CD14-positive monocyte (primary cell): ENCODE results near the gene NPAS3. TPM values are rescaled to one million over a fixed set of nuclear protein-coding genes. Genes with fewer than 3 reads are reported as not detected.

Source experiments
- DNase-seq, 3 donors: peaks; one replicate each; pipeline ENCODE4 v3.0.0-alpha.2; 2011 to 2022
- H2AFZ ChIP-seq: 2 replicates; pipeline ENCODE4 v1.6.0; 2012; ENCODE audit warnings: mild to moderate bottlenecking, low read depth, low read length, inconsistent platforms; ENCODE audit not compliant: insufficient read depth, poor library complexity, severe bottlenecking
- H3K27ac ChIP-seq, 2 donors: 1 replicate in 1 of 2; 2 replicates in 1 of 2; pipeline ENCODE4 v1.5.1; 2012 to 2013; ENCODE audit warnings: low read length in 2 of 2, control low read depth in 1 of 2, inconsistent platforms in 1 of 2, low read depth in 1 of 2, mild to moderate bottlenecking in 1 of 2
- H3K27me3 ChIP-seq, 2 donors: one replicate each; pipeline versions ENCODE4 v1.6.0 to v1.6.1; 2011 to 2013; ENCODE audit warnings: low read length in 2 of 2; ENCODE audit not compliant: control insufficient read depth in 2 of 2, insufficient read depth in 2 of 2
- H3K36me3 ChIP-seq, 2 donors: replicated peaks in 1 of 2; 1 replicate in 1 of 2; 2 replicates in 1 of 2; pipeline versions ENCODE4 v1.5.1 to v1.6.1; 2012 to 2013; ENCODE audit warnings: low read length in 2 of 2, control low read depth in 1 of 2, inconsistent platforms in 1 of 2, mild to moderate bottlenecking in 1 of 2; ENCODE audit not compliant: insufficient read depth in 2 of 2, control insufficient read depth in 1 of 2
- H3K4me1 ChIP-seq, 2 donors: 1 replicate in 1 of 2; 2 replicates in 1 of 2; pipeline versions ENCODE4 v1.5.1 to v1.6.1; 2012 to 2013; ENCODE audit warnings: low read length in 2 of 2, control low read depth in 1 of 2, inconsistent platforms in 1 of 2, mild to moderate bottlenecking in 1 of 2, moderate library complexity in 1 of 2; ENCODE audit not compliant: insufficient read depth in 2 of 2, control insufficient read depth in 1 of 2
- H3K4me2 ChIP-seq: replicated peaks from 2 replicates; pipeline ENCODE3; 2012; ENCODE audit warnings: low read length, moderate library complexity, mild to moderate bottlenecking; ENCODE audit not compliant: poor library complexity, severe bottlenecking; ENCODE audit errors: extremely low read depth
- H3K4me3 ChIP-seq, 3 experiments: fragments of 200-600 bp in 1 of 3; sonication (generic) in 1 of 3; replicated peaks in 1 of 3; 1 replicate in 2 of 3; 2 replicates in 1 of 3; pipeline ENCODE4 v1.5.1; 2011 to 2013; ENCODE audit warnings: low read length in 3 of 3, mild to moderate bottlenecking in 3 of 3, control low read depth in 2 of 3, low read depth in 2 of 3, inconsistent platforms in 1 of 3, moderate library complexity in 1 of 3
- H3K79me2 ChIP-seq: 2 replicates; pipeline ENCODE4 v1.6.0; 2012; ENCODE audit warnings: mild to moderate bottlenecking, control low read depth, inconsistent platforms, low read length, moderate library complexity; ENCODE audit not compliant: insufficient read depth
- H3K9ac ChIP-seq: 2 replicates; pipeline ENCODE4 v1.6.0; 2017; ENCODE audit warnings: low read length, mild to moderate bottlenecking; ENCODE audit not compliant: insufficient read depth, poor library complexity, severe bottlenecking
- H3K9me3 ChIP-seq, 2 donors: replicated peaks in 1 of 2; 1 replicate in 1 of 2; 2 replicates in 1 of 2; pipeline versions ENCODE4 v1.5.1 to v1.6.1; 2012 to 2013; ENCODE audit warnings: low read length in 2 of 2, control low read depth in 1 of 2; ENCODE audit not compliant: control insufficient read depth in 1 of 2, insufficient read depth in 1 of 2
- H4K20me1 ChIP-seq: 2 replicates; pipeline ENCODE4 v1.6.0; 2012; ENCODE audit warnings: mild to moderate bottlenecking, low read length, control low read depth, moderate library complexity; ENCODE audit not compliant: insufficient read depth
- H3K27ac Mint-ChIP-seq, 7 donors: one replicate each; pipeline ENCODE4 v1.8.0; 2020; ENCODE audit warnings: mild to moderate bottlenecking in 7 of 7, mixed read lengths in 7 of 7, moderate library complexity in 6 of 7, inconsistent platforms in 2 of 7
- H3K27me3 Mint-ChIP-seq, 3 donors: one replicate each; pipeline ENCODE4 v1.8.0; 2021 to 2022; ENCODE audit warnings: low read depth in 3 of 3, mild to moderate bottlenecking in 3 of 3, mixed read lengths in 3 of 3, moderate library complexity in 3 of 3, inconsistent platforms in 1 of 3
- H3K36me3 Mint-ChIP-seq, 2 donors: one replicate each; pipeline ENCODE4 v1.8.0; 2020; ENCODE audit warnings: mixed read lengths in 2 of 2, inconsistent platforms in 1 of 2, mild to moderate bottlenecking in 1 of 2
- H3K4me1 Mint-ChIP-seq: one replicate; pipeline ENCODE4 v1.8.0; 2020; ENCODE audit warnings: mild to moderate bottlenecking, mixed read lengths
- H3K4me3 Mint-ChIP-seq, 2 donors: one replicate each; pipeline ENCODE4 v1.8.0; 2020; ENCODE audit warnings: mild to moderate bottlenecking in 2 of 2, mixed read lengths in 2 of 2, moderate library complexity in 1 of 2
- H3K9me3 Mint-ChIP-seq, 7 donors: one replicate each; pipeline ENCODE4 v1.8.0; 2020 to 2022; ENCODE audit warnings: mixed read lengths in 7 of 7, mild to moderate bottlenecking in 6 of 7, moderate library complexity in 6 of 7, inconsistent platforms in 2 of 7
- whole genome bisulfite sequencing: methylation state at CpG from one replicate; pipeline ENCODE4 v1.1.5; 2013; ENCODE audit warnings: missing lambda C conversion rate; ENCODE audit not compliant: insufficient coverage; 5-methylcytosine and 5-hydroxymethylcytosine counted together
- intact Hi-C, 2 donors: fragments of 100-400 bp; cut with micrococcal nuclease; formaldehyde crosslinking; loops; one replicate each; pipeline versions ENCODE4 v1.15.0 to v1.15.1; 2023
- polyA plus RNA-seq, 3 donors: library from polyadenylated mRNA; depleted of rRNA in 1 of 3; unstranded in 2 of 3; stranded (reverse) in 1 of 3; fragments of 300-500 nt in 2 of 3; fragments of >200 nt in 1 of 3; fragmentation: Illumina TruSeq in 2 of 3; gene quantifications; 1 replicate in 2 of 3; 2 replicates in 1 of 3; pipeline ENCODE4 v1.2.3, GENCODE V29; 2012 to 2021
- TF ChIP-seq, protein P1 (sequence below): fragments of 200-600 bp; IDR thresholded peaks from one replicate; pipeline ENCODE4 v1.8.0; 2022; ENCODE audit warnings: antibody characterized with exemption, mild to moderate bottlenecking

NPAS3 gene
- polyA plus RNA-seq, 3 donors, result not detected

DNA sequence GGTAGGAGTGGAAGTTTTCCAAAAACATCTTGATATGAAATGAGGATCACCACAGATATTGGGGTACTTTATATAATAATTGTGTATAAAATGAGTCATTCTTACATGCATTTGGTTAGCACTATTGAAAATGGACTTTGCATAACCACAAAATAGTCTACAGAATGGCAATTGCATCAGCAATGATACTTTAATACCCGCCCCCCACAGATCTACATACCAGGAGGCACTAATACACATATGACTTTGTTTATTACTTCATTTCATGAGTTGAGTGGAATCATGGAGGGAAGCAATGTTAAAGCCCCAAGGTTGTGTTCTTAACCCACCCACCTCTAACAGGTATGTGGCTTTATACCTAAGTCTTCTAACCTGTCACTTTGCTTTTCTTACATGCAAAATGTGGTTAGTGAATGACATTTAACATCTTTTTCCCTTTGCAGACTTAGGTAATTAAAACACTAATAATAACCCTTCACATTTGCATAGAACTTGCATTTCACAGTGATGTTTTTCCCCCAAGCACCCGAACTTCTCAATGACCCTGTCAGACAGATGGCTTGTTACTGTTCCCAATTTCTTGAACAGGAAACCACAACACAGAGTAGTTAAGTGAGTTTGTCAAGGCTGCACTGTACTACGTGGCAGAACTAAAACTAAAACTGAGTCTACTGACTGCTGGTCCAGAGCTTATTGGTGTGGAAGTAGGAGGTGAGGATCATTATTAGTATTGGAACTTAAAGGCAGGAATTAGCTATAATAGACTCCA lies 101.9 kb downstream of the NPAS3 start:
- peaks cover 2 to 16% (median 7%) of the 10 kb centered on the region in 7 donors for H3K9me3 Mint-ChIP-seq
- no peak overlapping the region for H3K4me3 Mint-ChIP-seq
- DNase-seq, result no peak
- H3K9me3 ChIP-seq, result peaks cover 4 to 11% of the 10 kb centered on the region in 2 donors
- no peaks in the 10 kb centered on the region for H3K4me1 Mint-ChIP-seq
- no peak overlapping the region for H3K4me2 ChIP-seq
- H3K27ac Mint-ChIP-seq, result no peak overlapping the region
- H3K79me2 ChIP-seq, result no peaks in the 10 kb centered on the region
- H4K20me1 ChIP-seq, result no peaks in the 10 kb centered on the region
- H3K27ac ChIP-seq, result no peak overlapping the region
- H3K36me3 Mint-ChIP-seq, result no peaks in the 10 kb centered on the region
- H3K9ac ChIP-seq, result no peak overlapping the region
- no CpG with 5 or more reads among the region's 3 CpGs for WGBS
- no peak overlapping the region for H2AFZ ChIP-seq
- TF ChIP-seq, protein P1, sequence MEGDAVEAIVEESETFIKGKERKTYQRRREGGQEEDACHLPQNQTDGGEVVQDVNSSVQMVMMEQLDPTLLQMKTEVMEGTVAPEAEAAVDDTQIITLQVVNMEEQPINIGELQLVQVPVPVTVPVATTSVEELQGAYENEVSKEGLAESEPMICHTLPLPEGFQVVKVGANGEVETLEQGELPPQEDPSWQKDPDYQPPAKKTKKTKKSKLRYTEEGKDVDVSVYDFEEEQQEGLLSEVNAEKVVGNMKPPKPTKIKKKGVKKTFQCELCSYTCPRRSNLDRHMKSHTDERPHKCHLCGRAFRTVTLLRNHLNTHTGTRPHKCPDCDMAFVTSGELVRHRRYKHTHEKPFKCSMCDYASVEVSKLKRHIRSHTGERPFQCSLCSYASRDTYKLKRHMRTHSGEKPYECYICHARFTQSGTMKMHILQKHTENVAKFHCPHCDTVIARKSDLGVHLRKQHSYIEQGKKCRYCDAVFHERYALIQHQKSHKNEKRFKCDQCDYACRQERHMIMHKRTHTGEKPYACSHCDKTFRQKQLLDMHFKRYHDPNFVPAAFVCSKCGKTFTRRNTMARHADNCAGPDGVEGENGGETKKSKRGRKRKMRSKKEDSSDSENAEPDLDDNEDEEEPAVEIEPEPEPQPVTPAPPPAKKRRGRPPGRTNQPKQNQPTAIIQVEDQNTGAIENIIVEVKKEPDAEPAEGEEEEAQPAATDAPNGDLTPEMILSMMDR, result no peak
- H3K36me3 ChIP-seq, result no peaks in the 10 kb centered on the region
- H3K4me1 ChIP-seq, result no peaks in the 10 kb centered on the region
- no peak overlapping the region for H3K4me3 ChIP-seq
- H3K27me3 Mint-ChIP-seq, result peaks cover 0 to 2% (median 1%) of the 10 kb centered on the region in 3 donors
- H3K27me3 ChIP-seq, result no peaks in the 10 kb centered on the region
- intact Hi-C loops, result no loop called here

DNA sequence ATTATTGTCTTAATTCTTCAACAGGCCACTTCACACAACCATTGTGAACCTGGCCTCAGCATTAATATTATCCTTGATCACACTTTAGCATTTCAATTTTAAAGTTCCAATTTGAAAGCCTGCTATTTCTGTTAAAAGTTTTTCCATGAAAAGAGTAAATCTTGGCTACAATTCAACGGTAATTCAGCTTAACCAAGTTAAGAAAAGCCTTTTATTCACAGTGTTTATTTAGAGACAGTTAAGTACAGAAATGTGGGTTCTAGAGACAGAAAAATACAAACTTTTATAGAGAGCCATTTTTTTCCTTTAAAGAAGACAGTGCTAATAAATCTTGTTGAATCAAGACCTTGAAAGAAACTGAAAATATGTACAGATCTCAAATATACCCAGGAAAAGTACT lies 103.9 kb downstream of the NPAS3 start:
- Mint-ChIP-seq H3K9me3 (peaks cover 6 to 14% (median 8%) of the 10 kb centered on the region in 7 donors), H3K27ac (no peak overlapping the region), H3K36me3 (no peaks in the 10 kb centered on the region), H3K4me1 (no peaks in the 10 kb centered on the region), H3K27me3 (no peaks in the 10 kb centered on the region), H3K4me3 (no peak overlapping the region)
- intact Hi-C loops, result no loop called here
- Histone ChIP-seq H3K4me2 (no peak overlapping the region), H3K4me1 (no peaks in the 10 kb centered on the region), H3K9me3 (peaks cover 4 to 11% of the 10 kb centered on the region in 2 donors), H3K27ac (no peak overlapping the region), H3K36me3 (no peaks in the 10 kb centered on the region), H3K79me2 (no peaks in the 10 kb centered on the region), H4K20me1 (no peaks in the 10 kb centered on the region), H3K27me3 (no peaks in the 10 kb centered on the region), H2AFZ (no peak overlapping the region), H3K9ac (no peak overlapping the region), H3K4me3 (no peak overlapping the region)
- no peak for DNase-seq
- TF ChIP-seq, protein P1, result no peak
- WGBS, result no CpG with 5 or more reads among the region's 1 CpG
